RKO (cell line): ENCODE data around the gene UBA5.

ENCODE experiments used
- DNase-seq: peaks from one replicate; pipeline ENCODE4 v3.0.0-alpha.2; 2016; ENCODE audit warnings: low spot score

Gene UBA5

GRCh38 chr3:132654721-132655120 lies 5.4 kb upstream of the UBA5 start:
- no peak for DNase-seq

GRCh38 chr3:132655471-132655870 lies 4.7 kb upstream of the UBA5 start:
- no peak for DNase-seq

GRCh38 chr3:132657869-132658747 lies 2.0 kb upstream of the UBA5 start:
- no peak for DNase-seq

GRCh38 chr3:132659000-132659364 lies 1.1 kb upstream of the UBA5 start:
- DNase-seq: peak; percentile 58

DNA sequence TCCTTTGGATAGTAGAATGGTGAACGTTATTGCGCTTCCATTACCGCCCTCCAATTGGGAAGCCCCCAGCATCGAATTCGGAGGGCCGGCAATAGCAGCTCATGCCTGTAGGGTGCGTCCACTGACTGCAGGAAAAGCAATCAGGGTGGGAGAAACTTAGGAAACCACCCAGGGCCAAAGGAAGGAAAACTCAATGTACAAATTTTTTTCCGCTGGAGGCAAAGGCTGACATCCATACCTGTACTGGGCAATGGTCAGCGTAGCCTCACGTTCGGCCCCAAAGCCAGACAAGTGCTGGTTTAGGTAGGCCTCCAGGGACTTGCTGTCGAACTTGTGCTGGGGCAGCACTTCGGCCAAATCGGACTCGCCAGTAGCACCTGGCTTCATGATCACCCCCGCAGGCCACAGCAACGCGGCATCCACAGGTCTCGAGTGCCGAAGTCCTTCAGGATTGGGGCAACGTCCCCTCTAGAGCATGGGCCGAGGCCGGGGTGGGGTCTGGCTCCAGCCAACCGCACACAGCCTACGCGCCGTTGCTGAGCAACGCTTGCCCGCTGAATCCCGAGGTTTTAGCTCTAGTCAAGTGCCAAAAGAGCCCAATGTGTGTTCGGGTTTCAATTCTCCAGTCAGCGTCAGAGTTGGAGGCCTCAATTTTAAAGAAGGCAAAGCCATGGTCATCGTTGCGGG lies 621 bp upstream of the UBA5 start, which contains the start of gene ACAD11:
ACAD11 (minus strand) TSS at position 445 of the 687 bp plus-strand sequence; CDS start at position 387, 58 bp downstream.
- DNase-seq: peak; percentile 87

- DNase-seq: peak; percentile 66
These were observed 612 bp downstream of the UBA5 start for GRCh38 chr3:132660811-132661070.

DNA sequence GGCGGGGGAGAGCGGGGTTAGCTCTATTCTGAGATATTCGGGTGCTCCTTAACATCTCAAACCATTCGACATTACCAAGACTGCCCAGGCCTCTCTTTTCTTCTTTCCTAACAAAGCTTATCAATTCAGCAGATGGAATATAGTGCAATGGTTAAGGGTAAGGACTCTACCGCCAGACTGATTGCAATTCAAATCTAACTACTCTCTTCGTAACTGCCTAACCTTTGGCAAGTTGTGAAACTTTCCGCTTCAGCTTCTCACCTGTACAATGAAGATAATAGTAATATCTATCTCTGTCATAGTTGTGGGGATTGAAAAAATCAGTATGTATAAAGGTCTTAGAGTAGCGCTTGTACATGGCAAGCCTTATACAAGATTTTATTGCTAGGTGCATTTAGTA lies 972 bp downstream of the UBA5 start:
- no peak for DNase-seq

DNA sequence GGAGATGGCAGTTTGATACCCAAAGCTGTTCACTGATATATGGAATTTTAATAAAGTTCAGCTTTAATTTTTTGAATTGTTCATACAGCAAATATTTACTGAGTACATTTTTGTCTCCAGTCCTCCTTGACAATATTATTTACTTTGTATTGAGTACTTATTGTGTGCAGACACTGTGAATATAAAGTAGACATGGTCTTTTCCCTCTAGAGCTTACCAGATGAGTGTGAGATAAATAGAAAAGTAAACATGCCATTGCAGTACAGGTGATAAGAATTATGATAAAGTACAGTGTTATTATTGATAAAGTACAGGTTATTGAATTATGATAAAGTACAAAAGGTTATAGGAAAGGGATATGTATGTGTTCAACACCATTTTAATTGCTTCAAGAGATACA lies 2.1 kb downstream of the UBA5 start:
- DNase-seq: no peak

- DNase-seq: no peak
These were observed 5.2 kb downstream of the UBA5 start for GRCh38 chr3:132665230-132665745.

DNA sequence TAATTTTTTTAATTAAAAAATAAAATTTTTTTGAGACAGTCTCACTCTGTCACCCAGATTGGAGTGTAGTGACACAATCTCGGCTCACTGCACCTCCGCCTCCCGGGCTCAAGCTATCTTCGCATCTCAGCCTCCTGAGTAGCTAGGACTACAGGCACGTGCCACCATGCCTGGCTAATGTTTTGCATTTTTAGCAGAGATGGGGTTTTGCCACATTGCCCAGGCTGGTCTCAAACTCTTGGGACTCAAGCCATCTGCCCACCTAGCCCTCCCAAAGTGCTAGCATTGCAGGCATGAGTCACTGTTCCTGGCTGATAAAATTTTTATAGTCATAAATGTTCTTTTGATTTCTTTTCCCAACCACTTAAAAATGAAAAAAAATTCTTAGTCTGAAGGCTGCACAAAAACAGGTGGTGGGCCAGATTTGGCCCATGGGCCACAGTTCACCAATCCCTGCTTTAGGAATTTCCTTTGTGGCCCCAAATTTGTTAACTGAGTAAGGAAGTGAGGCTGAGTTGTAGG lies 9.2 kb downstream of the UBA5 start:
- no peak for DNase-seq

GRCh38 chr3:132675408-132675807 lies 15.3 kb downstream of the UBA5 start:
- DNase-seq: no peak

- no peak for DNase-seq
These were observed 19.8 kb downstream of the UBA5 start for GRCh38 chr3:132679911-132680310.

DNA sequence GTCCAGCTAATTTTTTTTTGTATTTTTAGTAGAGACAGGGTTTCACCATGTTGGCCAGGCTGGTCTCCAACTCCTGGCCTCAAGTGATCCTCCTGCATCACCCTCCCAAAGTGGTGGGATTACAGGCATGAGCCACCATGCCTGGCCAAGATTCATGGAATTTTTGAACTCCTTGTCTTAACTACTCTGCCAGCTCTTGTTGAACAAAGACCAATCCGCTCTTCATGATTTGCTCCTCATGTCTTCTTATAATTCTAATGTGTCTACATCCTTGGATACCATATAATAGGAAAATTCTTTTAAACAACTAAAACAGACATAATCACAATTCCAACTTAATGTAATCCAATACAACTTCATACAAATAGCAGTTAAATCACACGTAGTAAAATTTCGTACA lies 21.3 kb downstream of the UBA5 start:
- no peak for DNase-seq

DNA sequence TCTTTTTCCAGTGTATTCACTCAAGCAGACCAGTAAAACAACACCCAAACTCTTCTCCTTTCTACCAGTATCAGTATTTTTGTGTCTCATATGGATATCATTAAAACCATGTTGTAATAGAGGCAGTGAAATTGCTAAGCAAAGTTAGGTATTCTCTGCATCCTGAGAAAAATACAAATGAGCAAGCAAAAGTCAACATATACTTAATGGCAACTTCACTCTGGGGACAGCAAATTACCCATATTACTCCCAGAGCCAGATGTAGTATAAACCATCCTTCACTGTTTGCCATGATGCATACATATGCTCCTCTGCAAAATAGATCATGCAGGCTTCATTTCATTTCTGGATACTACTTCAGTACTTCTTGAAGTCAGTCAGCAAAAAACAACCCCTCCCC lies 22.1 kb downstream of the UBA5 start:
- no peak for DNase-seq

DNA sequence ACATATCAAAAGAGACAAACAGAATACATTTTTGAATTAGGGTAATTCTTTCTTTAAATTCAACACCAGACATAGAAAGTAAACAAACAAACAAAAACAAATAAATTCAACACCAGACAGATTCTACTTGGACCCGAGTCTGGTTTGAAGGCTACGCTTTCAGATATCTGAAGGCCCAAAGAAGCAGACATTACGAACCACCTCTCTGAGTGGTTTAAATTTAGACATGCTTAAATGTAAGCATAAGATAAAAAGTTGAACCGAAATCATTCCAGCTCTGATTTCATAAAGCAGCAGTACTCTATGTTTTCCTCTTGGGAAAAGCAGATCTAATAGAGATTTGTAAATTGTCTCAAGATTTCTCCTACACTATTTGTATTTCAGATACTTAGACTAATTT lies 29.9 kb downstream of the UBA5 start:
- no peak for DNase-seq

DNA sequence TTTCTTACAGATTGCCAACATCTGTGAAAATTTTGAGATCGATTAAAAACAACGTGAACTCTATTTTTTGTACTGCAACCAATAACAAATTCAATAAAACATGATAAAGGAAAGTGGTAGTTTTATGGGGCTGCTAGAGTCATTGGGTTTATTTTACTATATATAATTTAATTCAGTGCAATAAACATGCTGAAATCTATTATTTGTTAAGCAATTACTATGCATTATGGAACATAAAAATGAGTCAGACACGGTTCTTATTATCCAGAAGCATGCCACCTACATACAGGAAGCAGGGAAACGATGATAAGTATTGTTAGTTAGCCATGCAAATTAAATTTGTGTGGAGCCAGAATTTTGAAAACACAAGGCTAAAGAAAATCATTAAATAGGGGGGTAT lies 34.9 kb downstream of the UBA5 start:
- DNase-seq: no peak

DNA sequence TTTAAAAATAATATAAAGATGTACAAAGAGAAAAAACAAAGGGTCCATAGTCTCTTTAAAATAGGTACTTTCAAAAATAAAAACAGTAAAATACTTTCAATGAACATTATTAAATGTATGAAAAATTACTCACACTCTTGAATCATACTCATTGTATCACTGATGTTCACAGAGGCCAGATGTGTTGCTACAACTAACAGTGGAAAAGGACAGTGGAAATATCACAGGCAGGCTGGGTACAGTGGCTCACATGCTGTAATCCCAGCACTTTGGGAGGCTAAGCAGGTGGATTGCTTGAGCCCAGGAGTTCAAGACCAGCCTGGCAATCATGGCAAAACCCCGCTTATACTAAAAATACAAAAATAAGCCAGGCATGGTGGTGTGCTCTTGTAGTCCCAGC lies 35.3 kb downstream of the UBA5 start:
- DNase-seq: peak; percentile 4

- DNase-seq: no peak
These were observed 43.6 kb downstream of the UBA5 start for GRCh38 chr3:132703733-132704132.

GRCh38 chr3:132709761-132710160 lies 49.6 kb downstream of the UBA5 start:
- no peak for DNase-seq

GRCh38 chr3:132710311-132710710 lies 50.2 kb downstream of the UBA5 start:
- no peak for DNase-seq

DNA sequence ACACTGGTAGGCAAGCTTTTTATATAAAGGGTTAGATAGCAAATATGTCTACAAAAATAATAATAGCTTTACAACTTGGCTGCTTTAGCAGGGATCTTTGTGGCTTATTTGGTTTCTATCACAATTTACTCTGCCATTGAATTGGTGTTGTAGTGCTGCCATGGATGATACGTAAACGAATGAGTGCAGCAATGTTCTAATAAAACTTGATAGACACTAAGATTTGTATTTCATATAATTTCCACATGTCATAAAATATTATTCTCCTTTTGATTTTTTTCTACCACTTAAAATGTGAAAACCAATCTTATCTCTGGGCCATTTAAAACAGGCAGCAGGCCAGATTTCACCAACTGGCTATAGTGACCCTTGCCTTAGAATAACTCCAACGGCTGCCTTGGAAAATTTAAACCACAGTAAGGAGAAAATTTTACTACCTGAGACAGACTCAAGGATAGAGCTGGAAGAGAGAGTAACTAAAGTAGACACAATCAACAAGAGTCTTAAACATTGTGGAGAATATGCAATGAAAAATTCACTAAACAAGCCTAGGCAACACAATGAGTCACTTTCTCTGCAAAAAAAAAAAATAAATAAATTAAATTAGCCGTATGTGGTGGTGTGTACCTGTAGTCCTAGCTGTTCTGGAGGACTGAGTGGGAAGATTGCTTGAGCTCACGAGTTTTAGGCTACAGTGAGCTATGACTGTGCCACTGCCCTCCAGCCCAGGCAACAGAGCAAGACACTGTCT lies 54.0 kb downstream of the UBA5 start:
- DNase-seq: no peak

DNA sequence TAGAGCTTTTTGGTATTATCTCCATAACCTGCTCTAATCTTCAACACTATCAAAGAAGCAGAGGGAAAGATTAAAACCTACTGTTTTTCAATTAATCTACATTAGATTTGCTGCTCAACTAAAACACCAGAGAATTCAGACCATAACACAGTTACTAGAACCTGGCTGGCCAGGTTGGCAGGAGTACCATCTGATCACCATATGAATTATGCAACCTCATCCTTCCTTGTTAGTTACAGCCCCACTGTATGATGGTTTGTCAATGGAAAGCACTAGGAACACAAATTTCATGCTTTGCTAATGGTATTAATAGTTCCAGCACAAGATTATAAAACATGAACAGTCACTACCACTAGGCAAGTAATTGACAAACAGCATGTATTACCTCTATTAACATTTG lies 56.2 kb downstream of the UBA5 start:
- DNase-seq: no peak

- DNase-seq: no peak
These were observed 60.1 kb downstream of the UBA5 start for GRCh38 chr3:132720228-132720627.
